HPDE6-E6E7 (cell line): ENCODE data around the gene STAT3.
"Not testable (repeated sequence)": the region's sequence is repeated elsewhere in the genome, so short reads cannot be mapped to it uniquely, and the experiment has no call there.

ENCODE experiments used
- DNase-seq: peaks from one replicate; pipeline ENCODE4 v3.0.0; 2011; ENCODE audit warnings: missing footprints; ENCODE audit errors: extremely low spot score

Gene STAT3

GRCh38 chr17:42409523-42410318, 21.5 kb upstream of the STAT3 start:
- DNase-seq = peak; percentile 97

DNA sequence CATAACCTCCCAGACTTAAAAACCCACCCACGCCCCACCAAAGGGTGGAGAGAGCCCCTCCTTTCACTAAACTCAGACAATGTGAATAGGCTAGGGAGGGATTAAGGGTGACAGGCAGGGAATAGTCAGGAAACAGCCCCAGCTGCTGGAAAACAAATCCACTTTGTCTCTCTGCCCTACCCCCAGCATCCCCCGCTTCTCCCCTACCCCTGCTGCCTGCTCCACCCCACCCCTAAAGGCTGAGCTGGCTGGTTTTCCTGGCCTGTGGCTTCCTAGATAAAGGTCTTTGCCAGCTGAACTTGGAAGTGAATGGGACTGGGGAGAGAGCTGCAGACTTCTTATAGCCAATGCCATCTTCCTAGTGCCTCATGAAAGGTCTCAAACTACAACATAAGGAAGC, 19.8 kb upstream of the STAT3 start:
- DNase-seq = no peak

GRCh38 chr17:42407289-42407836, 19.1 kb upstream of the STAT3 start:
- peak; percentile 88 for DNase-seq

DNA sequence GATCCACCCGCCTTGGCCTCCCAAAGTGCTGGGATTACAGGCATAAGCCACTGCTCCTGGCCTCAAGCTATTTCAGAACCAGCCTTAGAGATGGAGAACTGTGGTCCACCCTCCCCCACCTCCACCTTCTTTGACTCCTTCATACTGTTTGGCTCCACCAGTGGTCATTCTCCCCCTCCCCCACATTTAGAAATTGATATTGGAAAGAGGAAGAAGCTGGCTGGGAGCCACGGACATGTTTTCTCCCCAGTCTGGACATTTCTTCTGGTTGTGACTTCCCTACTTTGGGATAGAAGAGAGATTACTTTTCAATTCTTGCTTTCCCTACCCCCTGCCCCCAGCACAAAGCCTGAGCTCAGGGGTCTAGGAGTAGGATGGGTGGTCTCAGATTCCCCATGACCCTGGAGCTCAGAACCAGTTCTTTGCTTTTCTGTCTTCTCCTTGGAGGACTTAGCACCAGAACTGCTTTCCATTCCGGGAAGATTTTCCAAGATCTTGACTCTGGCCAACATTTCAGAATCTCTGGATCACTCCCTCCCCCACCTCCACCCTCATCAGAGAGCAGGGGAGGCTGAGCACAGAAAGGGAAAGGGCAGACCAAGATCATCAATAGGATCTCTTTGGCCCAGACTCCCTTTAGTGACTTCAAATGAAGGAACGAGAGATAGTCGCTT, 18.5 kb upstream of the STAT3 start:
- no peak for DNase-seq

- no peak for DNase-seq
These were observed 17.8 kb upstream of the STAT3 start for GRCh38 chr17:42405963-42406495.

DNA sequence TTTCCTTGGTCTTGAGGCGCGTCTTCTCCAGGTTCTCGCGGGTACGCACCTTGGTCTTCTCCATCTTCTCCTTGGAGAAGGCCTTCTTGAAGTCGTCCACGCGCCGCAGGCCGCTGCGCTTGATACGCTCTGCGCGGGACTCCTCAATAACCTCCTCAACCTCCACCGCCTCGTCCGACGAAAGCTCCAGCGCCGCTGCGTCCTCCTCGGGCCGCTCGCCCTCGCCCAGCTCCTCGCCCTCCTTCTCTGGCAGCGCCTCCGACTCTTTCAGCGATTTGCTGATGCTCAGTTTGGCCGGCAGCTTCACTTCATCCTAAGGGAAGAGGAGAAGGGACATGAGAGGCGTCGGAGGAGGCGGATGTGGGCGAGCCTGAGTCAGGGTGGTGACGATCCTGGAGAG, 16.8 kb upstream of the STAT3 start:
- DNase-seq = no peak

GRCh38 chr17:42404326-42405055, 16.2 kb upstream of the STAT3 start:
- no peak for DNase-seq

GRCh38 chr17:42403150-42403549, 14.9 kb upstream of the STAT3 start:
- no peak for DNase-seq

GRCh38 chr17:42402117-42402516, 13.9 kb upstream of the STAT3 start:
- no peak for DNase-seq

- DNase-seq = not testable (repeated sequence)
These were observed 12.7 kb upstream of the STAT3 start for GRCh38 chr17:42400844-42401375.

GRCh38 chr17:42399948-42400843, 12.0 kb upstream of the STAT3 start:
- DNase-seq = no peak

DNA sequence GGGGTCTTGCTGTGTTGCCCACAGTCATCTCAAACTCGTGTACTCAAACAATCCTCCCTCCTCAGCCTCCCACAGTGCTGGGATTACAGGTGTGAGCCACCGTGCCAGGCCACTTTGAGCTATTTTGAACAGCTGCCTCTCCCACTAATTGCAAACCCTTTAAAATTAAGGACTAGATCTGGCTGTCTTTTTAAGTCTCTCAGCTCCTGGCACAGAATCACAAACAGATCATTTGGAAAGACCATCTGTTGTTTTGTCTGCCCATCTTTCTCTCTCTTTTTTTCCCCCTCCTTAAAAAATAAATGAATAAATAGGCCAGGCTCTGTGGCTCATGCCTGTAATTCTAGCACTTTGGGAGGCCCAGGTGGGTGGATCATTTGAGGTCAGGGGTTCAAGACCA, 10.9 kb upstream of the STAT3 start:
- DNase-seq = no peak

DNA sequence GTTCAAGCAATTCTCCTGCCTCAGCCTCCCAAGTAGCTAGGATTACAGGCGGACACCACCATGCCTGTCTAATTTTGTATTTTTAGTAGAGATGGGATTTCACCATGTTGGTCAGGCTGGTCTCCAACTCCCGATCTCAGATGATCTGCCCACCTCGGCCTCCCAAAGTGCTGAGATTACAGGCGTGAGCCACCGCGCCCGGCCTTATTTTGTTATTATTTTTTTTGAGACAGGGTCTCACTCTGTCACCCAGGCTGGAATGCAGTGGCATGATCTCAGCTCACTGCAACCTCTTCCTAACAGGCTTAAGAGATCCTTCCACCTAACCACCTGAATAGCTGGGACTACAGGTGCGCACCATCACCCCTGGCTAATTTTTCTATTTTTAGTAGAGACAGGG, 7.4 kb upstream of the STAT3 start:
- not testable (repeated sequence) for DNase-seq

- no peak for DNase-seq
These were observed 6.6 kb upstream of the STAT3 start for GRCh38 chr17:42394838-42395237.

GRCh38 chr17:42392692-42393415, 4.6 kb upstream of the STAT3 start:
- no peak for DNase-seq

GRCh38 chr17:42391439-42391838, 3.2 kb upstream of the STAT3 start:
- DNase-seq = not testable (repeated sequence)

DNA sequence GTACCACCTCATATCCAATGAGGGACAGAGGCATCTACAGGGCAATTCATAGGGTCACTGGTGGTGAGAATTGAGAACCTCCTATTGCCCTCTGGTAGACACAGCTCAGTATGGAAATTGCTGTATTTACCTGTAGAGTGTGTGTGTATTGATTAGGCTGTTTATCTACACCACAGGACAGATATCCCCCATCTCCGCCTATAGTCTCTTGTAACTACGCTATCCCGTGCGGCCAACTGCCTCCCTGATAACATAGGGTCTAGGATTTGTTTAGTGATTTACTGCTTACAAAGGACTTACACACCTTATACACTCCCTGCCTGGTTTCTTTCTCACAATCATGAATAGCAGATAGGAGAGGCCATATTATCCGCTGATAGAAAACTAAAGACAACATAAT, 1.7 kb upstream of the STAT3 start:
- DNase-seq = no peak

DNA sequence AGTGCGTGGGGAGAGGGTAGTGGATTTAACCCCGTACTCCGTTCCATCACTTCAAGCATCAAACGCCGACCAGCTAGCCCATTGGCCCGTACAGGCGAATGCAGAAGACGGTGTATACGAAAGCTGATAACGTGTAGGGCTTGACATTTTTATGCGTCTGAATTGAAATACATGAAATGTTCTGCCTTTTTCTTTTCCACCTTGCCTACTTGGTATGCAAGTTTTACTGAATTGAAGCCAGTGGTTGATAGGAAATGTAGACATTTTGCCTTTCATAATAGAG, 834 bp upstream of the STAT3 start:
- DNase-seq = no peak

- no peak for DNase-seq
These were observed 421 bp downstream of the STAT3 start for GRCh38 chr17:42387661-42388380.
